Ovary (tissue), 3 donors: ENCODE results near the gene SMOC2.

ENCODE experiments used
- EP300 ChIP-seq: sonication (generic); formaldehyde crosslinking; IDR thresholded peaks from one replicate; pipeline ENCODE4 v1.6.1; 2017; ENCODE audit warnings: antibody characterized with exemption
- POLR2A ChIP-seq: fragments of 450-650 bp; IDR thresholded peaks from one replicate; pipeline ENCODE4 v1.6.1; 2017; ENCODE audit warnings: antibody characterized with exemption, mild to moderate bottlenecking, moderate library complexity
- TF ChIP-seq, protein P1 (sequence below), 3 donors: fragments of 450-650 bp in 2 of 3; fragments of 200-600 bp in 1 of 3; IDR thresholded peaks; one replicate each; pipeline versions ENCODE4 v1.5.1 to v1.8.0; 2016 to 2022; ENCODE audit warnings: antibody characterized with exemption in 3 of 3, mild to moderate bottlenecking in 1 of 3
- donor health status: DM: no; HTN: no; CAD: no.

DNA sequence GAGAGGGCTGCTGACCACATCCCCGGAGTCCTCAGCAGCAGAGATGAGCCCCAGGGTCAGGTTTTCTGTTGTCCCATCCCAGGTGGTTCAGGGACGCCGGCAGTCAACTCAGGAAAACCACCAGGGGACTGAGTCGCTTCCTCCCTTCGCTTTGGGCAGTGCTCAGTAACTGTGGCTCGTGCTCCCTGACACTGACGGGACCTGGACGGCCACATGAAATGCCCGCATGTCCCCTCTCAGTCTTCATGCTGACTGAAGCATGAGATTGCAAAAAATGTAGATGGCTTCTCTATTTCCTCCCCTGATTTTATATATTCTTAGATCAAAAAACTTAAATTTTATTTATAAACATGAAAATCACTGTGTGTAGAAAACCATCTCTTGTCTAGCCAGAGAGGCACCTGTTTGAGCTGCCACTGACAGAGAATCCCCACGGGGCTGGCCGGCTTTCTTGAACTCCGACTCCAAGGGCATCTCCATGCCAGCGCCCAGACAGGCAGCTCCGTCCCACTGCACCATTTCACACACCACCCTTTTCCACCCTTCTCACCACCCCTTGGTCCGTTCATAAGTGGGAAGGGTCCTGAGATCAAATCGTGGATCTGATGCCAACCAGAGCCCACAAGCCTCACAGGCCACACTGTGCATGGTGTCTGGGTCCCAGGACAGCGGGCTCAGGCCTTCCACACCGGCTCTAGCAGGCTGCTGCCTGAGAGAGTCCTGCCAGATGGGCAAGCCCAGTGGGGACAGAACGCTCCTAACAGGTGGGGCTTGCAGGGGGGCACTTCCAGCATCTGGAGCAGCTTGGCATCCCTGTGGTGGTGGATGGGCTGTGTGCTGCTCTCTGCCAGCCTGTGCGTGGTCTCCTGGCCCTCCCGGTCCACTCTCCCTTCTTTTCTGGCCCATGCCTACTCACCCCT is 98.2 kb downstream of the SMOC2 start:
- TF ChIP-seq POLR2A (no peak), EP300 (no peak)
- TF ChIP-seq, protein P1, sequence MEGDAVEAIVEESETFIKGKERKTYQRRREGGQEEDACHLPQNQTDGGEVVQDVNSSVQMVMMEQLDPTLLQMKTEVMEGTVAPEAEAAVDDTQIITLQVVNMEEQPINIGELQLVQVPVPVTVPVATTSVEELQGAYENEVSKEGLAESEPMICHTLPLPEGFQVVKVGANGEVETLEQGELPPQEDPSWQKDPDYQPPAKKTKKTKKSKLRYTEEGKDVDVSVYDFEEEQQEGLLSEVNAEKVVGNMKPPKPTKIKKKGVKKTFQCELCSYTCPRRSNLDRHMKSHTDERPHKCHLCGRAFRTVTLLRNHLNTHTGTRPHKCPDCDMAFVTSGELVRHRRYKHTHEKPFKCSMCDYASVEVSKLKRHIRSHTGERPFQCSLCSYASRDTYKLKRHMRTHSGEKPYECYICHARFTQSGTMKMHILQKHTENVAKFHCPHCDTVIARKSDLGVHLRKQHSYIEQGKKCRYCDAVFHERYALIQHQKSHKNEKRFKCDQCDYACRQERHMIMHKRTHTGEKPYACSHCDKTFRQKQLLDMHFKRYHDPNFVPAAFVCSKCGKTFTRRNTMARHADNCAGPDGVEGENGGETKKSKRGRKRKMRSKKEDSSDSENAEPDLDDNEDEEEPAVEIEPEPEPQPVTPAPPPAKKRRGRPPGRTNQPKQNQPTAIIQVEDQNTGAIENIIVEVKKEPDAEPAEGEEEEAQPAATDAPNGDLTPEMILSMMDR (IDR thresholded peaks at IDR 0.05), result no peak
